Osteoblast (primary cell): Measurements from ENCODE around the gene SERPINA6. TPM values are rescaled to one million over a fixed set of nuclear protein-coding genes. Genes with fewer than 3 reads are reported as not detected.

ENCODE experiments used
- DNase-seq: peaks from one replicate; pipeline ENCODE4 v3.0.0; 2011; ENCODE audit warnings: low spot score, mixed read lengths; ENCODE audit not compliant: insufficient read length; ENCODE audit errors: missing footprints
- H2AFZ ChIP-seq: 2 replicates; pipeline ENCODE4 v1.6.0; 2011; ENCODE audit warnings: mild to moderate bottlenecking, low read length
- H3K27ac ChIP-seq: 2 replicates; pipeline ENCODE4 v1.5.1; 2011; ENCODE audit warnings: mild to moderate bottlenecking, low read depth, low read length, moderate library complexity
- H3K27me3 ChIP-seq: 2 replicates; pipeline ENCODE4 v1.6.0; 2012; ENCODE audit warnings: mild to moderate bottlenecking, control low read depth, inconsistent platforms, low read length, moderate library complexity; ENCODE audit not compliant: insufficient read depth
- H3K36me3 ChIP-seq: 2 replicates; pipeline ENCODE4 v1.5.1; 2011; ENCODE audit warnings: mild to moderate bottlenecking, low read length, control low read depth, moderate library complexity; ENCODE audit not compliant: insufficient read depth
- H3K4me1 ChIP-seq: 2 replicates; pipeline ENCODE4 v1.5.1; 2011; ENCODE audit warnings: mild to moderate bottlenecking, low read length, control low read depth, moderate library complexity; ENCODE audit not compliant: insufficient read depth
- H3K4me2 ChIP-seq: 2 replicates; pipeline ENCODE4 v1.6.0; 2011; ENCODE audit warnings: mild to moderate bottlenecking, low read length; ENCODE audit not compliant: insufficient read depth
- H3K4me3 ChIP-seq: fragments of 200-600 bp; sonication (generic); 3 replicates; pipeline ENCODE4 v1.5.1; 2012; ENCODE audit warnings: mild to moderate bottlenecking, low read length, inconsistent platforms; ENCODE audit not compliant: insufficient read depth
- H3K79me2 ChIP-seq: 2 replicates; pipeline ENCODE4 v1.6.0; 2012; ENCODE audit warnings: mild to moderate bottlenecking, low read length, control low read depth, inconsistent platforms; ENCODE audit not compliant: insufficient read depth
- H3K9me3 ChIP-seq: 2 replicates; pipeline ENCODE4 v1.5.1; 2011; ENCODE audit warnings: low read depth, low read length, control low read depth
- H4K20me1 ChIP-seq: 2 replicates; pipeline ENCODE4 v1.6.0; 2012; ENCODE audit warnings: mild to moderate bottlenecking, low read length, control low read depth; ENCODE audit not compliant: insufficient read depth
- total RNA-seq: library from RNA; depleted of rRNA; stranded (reverse); fragments of >200 nt; gene quantifications from 2 replicates; pipeline ENCODE4 v1.2.3, GENCODE V29; 2012
- TF ChIP-seq, protein P1 (sequence below): IDR thresholded peaks from 2 replicates; pipeline ENCODE4 v1.5.1; 2011; ENCODE audit warnings: mild to moderate bottlenecking, low read depth, low read length, moderate library complexity; ENCODE audit errors: extremely low read depth

Gene SERPINA6
- total RNA-seq, 1 donor, result not detected

DNA sequence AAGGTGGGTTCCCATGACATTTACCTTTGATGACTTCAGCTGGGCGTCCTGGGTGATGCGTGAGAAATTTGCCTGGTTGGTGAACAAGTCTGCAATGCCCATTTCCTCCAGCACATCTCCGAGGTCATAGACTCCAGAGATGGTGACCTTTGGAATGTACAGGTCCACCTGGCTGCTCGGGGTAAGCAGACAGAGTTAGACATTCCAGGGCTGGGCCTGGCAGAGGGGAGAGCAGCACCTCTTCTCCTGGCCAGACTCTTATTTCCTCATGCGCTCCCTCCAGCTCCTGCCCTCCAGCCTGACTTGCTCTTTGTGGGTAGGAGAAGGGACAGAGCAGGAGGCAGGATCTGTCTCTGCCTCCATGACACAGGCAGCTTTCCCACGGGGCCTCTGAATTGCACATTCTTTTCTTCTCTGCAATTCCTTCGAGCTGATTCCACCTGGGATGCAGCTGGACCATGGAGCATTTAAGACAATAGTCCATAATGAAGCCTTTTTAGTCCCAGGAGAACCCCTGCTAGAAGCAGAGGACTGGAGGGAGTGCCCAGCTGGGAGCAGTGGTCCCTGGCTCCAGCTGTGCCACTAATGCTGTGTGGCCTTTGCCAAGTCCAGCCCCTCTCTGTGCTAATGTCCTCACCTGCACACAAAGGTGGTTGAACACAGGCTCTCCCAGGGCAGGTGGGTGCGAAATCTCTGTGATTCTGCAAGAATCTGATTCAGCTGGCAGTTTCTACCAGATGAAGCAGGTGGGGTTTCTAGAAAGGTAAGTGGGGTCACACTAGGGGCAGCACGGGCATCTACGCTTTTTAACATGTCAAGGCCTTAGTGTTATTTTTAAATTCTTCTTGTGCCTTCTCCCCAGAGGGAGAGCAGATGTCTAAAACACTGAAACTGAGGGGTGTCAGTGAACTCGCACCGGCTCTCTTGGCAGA, 16.8 kb downstream of the SERPINA6 start:
- H3K4me1 ChIP-seq, result no peaks in the 10 kb centered on the region
- no peak for DNase-seq
- H4K20me1 ChIP-seq, result no peaks in the 10 kb centered on the region
- H3K9me3 ChIP-seq, result no peaks in the 10 kb centered on the region
- no peak overlapping the region for H3K27ac ChIP-seq
- no peak overlapping the region for H3K4me3 ChIP-seq
- TF ChIP-seq, protein P1, sequence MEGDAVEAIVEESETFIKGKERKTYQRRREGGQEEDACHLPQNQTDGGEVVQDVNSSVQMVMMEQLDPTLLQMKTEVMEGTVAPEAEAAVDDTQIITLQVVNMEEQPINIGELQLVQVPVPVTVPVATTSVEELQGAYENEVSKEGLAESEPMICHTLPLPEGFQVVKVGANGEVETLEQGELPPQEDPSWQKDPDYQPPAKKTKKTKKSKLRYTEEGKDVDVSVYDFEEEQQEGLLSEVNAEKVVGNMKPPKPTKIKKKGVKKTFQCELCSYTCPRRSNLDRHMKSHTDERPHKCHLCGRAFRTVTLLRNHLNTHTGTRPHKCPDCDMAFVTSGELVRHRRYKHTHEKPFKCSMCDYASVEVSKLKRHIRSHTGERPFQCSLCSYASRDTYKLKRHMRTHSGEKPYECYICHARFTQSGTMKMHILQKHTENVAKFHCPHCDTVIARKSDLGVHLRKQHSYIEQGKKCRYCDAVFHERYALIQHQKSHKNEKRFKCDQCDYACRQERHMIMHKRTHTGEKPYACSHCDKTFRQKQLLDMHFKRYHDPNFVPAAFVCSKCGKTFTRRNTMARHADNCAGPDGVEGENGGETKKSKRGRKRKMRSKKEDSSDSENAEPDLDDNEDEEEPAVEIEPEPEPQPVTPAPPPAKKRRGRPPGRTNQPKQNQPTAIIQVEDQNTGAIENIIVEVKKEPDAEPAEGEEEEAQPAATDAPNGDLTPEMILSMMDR, result no peak
- no peak overlapping the region for H2AFZ ChIP-seq
- no peaks in the 10 kb centered on the region for H3K27me3 ChIP-seq
- H3K4me2 ChIP-seq, result no peak overlapping the region
- H3K36me3 ChIP-seq, result no peaks in the 10 kb centered on the region
- H3K79me2 ChIP-seq, result no peaks in the 10 kb centered on the region

DNA sequence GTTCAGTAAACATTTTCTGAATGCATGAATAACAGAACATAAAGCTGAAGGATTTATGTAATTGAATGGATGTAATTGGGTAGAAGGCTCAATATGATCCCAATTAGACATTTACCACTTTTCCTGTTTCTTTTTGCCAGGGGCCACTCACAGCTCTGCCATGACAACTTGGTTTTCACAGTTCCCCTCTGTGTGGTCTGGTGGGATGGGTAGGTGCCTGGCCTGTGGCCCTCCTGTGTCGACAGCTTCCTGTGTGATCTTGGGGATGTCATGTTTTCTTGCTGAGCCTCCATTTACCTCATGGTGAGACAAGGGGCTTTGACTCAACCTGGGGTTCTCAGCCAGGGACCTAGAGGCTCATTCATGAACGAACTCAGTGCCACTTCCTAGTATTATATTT, 17.5 kb downstream of the SERPINA6 start:
- Histone ChIP-seq H3K36me3 (no peaks in the 10 kb centered on the region), H3K27ac (no peak overlapping the region), H3K9me3 (no peaks in the 10 kb centered on the region), H4K20me1 (no peaks in the 10 kb centered on the region), H3K27me3 (no peaks in the 10 kb centered on the region), H3K4me1 (no peaks in the 10 kb centered on the region), H3K4me2 (no peak overlapping the region), H3K79me2 (no peaks in the 10 kb centered on the region), H3K4me3 (no peak overlapping the region), H2AFZ (no peak overlapping the region)
- DNase-seq, result no peak
- TF ChIP-seq, protein P1, result no peak

- Histone ChIP-seq H4K20me1 (no peaks in the 10 kb centered on the region), H3K27me3 (no peaks in the 10 kb centered on the region), H3K4me2 (no peak overlapping the region), H3K9me3 (no peaks in the 10 kb centered on the region), H3K27ac (no peak overlapping the region), H2AFZ (no peak overlapping the region), H3K36me3 (no peaks in the 10 kb centered on the region), H3K79me2 (no peaks in the 10 kb centered on the region), H3K4me1 (no peaks in the 10 kb centered on the region), H3K4me3 (no peak overlapping the region)
- no peak for DNase-seq
- TF ChIP-seq, protein P1, result no peak
Observed at GRCh38 chr14:94304243-94304642, 18.9 kb downstream of the SERPINA6 start.

DNA sequence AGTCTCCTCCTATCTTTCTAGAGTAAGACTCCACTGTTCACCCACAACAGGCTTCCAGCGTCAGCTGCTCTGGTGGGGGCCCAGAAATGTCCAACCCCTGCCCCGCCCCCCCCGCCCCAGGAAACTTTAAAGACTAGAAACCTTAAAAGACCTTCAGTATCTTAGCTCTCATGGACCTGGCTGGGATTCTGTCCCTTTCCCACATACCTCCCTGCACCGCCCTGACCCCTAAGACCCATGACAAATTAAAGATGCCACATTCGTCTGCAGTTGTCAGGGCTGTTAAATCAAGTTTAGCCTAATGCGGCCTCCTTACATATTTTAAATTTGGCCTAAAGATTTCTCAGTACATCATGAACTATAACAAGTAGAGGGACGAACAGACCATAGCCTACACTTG, 20.0 kb downstream of the SERPINA6 start:
- no peaks in the 10 kb centered on the region for H3K27me3 ChIP-seq
- no peaks in the 10 kb centered on the region for H4K20me1 ChIP-seq
- H3K79me2 ChIP-seq, result no peaks in the 10 kb centered on the region
- H3K4me1 ChIP-seq, result no peaks in the 10 kb centered on the region
- DNase-seq, result no peak
- no peaks in the 10 kb centered on the region for H3K9me3 ChIP-seq
- no peak overlapping the region for H3K4me3 ChIP-seq
- no peak overlapping the region for H3K27ac ChIP-seq
- no peaks in the 10 kb centered on the region for H3K36me3 ChIP-seq
- no peak overlapping the region for H2AFZ ChIP-seq
- TF ChIP-seq, protein P1, result no peak
- H3K4me2 ChIP-seq, result no peak overlapping the region
